ENCODE results near the gene GUCY2D. TPM values are rescaled to one million over a fixed set of nuclear protein-coding genes. Genes with fewer than 3 reads are reported as not detected.

The GUCY2D gene
- total RNA-seq, 4 donors from 2014 or later = 0.30 TPM; not detected in 3

DNA sequence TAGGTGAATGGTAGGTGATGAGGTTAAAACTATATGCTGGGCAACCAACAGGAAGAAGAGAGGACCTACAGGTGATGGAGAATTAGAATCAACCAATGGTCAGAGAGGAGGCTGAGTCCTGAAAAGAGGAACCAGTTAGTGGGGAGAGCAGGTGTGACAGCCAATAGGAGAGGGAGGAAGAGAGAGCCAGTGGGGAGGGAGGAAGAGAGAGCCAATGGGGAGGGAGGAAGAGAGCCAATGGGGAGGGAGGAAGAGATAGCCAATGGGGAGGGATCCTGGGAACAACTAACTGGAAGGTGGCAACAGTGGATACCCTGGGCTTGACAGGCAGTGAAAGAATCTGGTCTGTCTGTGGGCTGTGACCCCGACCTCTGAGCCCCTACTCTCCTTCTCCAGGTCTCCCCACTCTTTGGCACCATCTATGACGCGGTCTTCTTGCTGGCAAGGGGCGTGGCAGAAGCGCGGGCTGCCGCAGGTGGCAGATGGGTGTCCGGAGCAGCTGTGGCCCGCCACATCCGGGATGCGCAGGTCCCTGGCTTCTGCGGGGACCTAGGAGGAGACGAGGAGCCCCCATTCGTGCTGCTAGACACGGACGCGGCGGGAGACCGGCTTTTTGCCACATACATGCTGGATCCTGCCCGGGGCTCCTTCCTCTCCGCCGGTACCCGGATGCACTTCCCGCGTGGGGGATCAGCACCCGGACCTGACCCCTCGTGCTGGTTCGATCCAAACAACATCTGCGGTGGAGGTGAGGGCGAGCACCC lies 3.7 kb downstream of the GUCY2D start:
- 89 to 95% methylated on average over 30 of the region's 30 CpGs for WGBS, 2 donors
- TF ChIP-seq POLR2A (IDR thresholded peaks at IDR 0.05) (no peak), EP300 (IDR thresholded peaks at IDR 0.05) (no peak)
- TF ChIP-seq, protein P1, sequence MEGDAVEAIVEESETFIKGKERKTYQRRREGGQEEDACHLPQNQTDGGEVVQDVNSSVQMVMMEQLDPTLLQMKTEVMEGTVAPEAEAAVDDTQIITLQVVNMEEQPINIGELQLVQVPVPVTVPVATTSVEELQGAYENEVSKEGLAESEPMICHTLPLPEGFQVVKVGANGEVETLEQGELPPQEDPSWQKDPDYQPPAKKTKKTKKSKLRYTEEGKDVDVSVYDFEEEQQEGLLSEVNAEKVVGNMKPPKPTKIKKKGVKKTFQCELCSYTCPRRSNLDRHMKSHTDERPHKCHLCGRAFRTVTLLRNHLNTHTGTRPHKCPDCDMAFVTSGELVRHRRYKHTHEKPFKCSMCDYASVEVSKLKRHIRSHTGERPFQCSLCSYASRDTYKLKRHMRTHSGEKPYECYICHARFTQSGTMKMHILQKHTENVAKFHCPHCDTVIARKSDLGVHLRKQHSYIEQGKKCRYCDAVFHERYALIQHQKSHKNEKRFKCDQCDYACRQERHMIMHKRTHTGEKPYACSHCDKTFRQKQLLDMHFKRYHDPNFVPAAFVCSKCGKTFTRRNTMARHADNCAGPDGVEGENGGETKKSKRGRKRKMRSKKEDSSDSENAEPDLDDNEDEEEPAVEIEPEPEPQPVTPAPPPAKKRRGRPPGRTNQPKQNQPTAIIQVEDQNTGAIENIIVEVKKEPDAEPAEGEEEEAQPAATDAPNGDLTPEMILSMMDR (IDR thresholded peaks at IDR 0.05) = no peak

DNA sequence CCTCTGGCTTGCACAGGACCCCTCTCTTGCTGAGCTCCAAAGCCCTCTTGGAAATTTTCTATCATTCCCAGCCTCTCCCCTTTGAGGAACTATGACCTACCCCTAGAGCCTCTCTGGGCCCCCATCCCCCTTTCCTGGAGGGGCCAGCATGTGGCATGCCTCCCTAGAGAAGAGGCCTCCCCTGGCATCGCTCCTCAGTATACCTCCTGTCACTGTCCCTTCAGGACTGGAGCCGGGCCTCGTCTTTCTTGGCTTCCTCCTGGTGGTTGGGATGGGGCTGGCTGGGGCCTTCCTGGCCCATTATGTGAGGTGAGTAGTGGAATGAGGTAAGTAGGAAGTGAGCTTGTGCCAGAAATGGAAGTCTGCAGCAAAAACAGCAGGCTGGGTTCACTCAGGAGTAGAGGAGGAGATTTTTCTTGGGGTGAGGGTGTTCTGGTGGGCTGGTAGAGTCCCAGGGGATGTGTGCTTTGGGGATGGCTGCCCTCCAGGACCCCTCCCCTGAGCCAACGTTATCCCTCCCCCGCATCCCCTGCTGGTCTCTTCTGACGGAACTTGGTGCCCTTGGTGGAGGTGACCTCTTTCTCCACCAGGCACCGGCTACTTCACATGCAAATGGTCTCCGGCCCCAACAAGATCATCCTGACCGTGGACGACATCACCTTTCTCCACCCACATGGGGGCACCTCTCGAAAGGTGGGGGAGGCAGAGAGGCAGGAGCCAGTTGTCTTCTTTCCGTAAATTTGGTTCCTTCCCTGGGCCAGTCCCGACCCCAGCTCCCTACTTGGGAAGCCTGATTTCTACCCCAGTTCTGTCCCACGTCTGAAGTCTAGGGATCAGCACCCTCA lies 4.6 kb downstream of the GUCY2D start:
- Histone ChIP-seq H3K4me3 (no peak overlapping the region), H3K9me3 (no peaks in the 10 kb centered on the region), H3K36me3 (no peaks in the 10 kb centered on the region), H3K27ac (no peak overlapping the region), H3K4me1 (peaks cover 0 to 17% (median 12%) of the 10 kb centered on the region in 4 donors), H3K27me3 (peaks cover 0 to 47% of the 10 kb centered on the region in 2 donors)
- no peak for DNase-seq (ENCODE audit: low spot score in 2 of 2)
- TF ChIP-seq, protein P1 (IDR thresholded peaks at IDR 0.05) = no peak
- TF ChIP-seq EP300 (IDR thresholded peaks at IDR 0.05) (no peak), POLR2A (IDR thresholded peaks at IDR 0.05) (no peak)
- 69 to 72% methylated on average over 14 of the region's 14 CpGs for WGBS, 2 donors

More for the DNA sequence above, 3.7 kb downstream of the GUCY2D start:
- no peak for DNase-seq (ENCODE audit: low spot score in 2 of 2)
- H3K27me3 ChIP-seq = peaks cover 0 to 56% of the 10 kb centered on the region in 2 donors
- no peaks in the 10 kb centered on the region for H3K9me3 ChIP-seq
- H3K27ac ChIP-seq = no peak overlapping the region
- peaks cover 0 to 20% (median 14%) of the 10 kb centered on the region in 4 donors for H3K4me1 ChIP-seq
- no peaks in the 10 kb centered on the region for H3K36me3 ChIP-seq
- no peak overlapping the region for H3K4me3 ChIP-seq

DNA sequence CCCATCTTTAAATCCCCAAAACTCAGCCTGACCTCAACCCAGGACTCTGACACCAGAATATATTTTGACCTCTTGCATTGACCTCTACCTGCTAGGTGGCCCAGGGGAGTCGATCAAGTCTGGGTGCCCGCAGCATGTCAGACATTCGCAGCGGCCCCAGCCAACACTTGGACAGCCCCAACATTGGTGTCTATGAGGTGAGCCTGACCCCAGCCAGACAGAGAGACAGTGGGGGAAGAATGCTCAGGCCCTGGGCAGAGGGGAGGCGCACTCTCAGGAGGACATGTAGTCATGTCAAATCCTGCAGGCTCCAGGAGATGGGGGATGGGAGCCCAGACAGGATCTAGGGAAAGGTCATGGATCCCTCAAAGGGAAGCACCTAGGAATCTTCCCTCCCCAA lies 5.4 kb downstream of the GUCY2D start:
- Histone ChIP-seq H3K4me1 (peaks cover 0 to 9% (median 7%) of the 10 kb centered on the region in 4 donors), H3K9me3 (no peaks in the 10 kb centered on the region), H3K27me3 (peaks cover 0 to 45% of the 10 kb centered on the region in 2 donors), H3K4me3 (no peak overlapping the region), H3K27ac (no peak overlapping the region), H3K36me3 (no peaks in the 10 kb centered on the region)
- DNase-seq (ENCODE audit: low spot score in 2 of 2) = no peak
- 98 to 100% methylated on average over 5 of the region's 5 CpGs for WGBS, 2 donors
- TF ChIP-seq, protein P1 (IDR thresholded peaks at IDR 0.05) = no peak
- no peak for TF ChIP-seq POLR2A (IDR thresholded peaks at IDR 0.05)
- no peak for TF ChIP-seq EP300 (IDR thresholded peaks at IDR 0.05)

DNA sequence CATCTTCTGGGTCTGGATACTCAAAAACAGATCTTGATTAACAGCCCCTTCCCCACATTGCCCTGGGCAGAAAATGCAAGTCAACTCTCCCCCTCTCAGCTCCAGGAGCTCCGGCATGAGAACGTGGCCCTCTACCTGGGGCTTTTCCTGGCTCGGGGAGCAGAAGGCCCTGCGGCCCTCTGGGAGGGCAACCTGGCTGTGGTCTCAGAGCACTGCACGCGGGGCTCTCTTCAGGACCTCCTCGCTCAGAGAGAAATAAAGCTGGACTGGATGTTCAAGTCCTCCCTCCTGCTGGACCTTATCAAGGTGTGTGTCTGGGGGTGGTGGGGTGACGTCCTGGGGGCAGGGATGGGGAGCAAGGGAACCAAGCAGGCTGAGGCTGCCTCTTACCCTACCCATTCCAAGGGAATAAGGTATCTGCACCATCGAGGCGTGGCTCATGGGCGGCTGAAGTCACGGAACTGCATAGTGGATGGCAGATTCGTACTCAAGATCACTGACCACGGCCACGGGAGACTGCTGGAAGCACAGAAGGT lies 9.7 kb downstream of the GUCY2D start:
- Histone ChIP-seq H3K4me3 (no peak overlapping the region), H3K27me3 (peaks cover 0 to 53% of the 10 kb centered on the region in 2 donors), H3K9me3 (no peaks in the 10 kb centered on the region), H3K27ac (no peak overlapping the region), H3K4me1 (peaks cover 0 to 15% (median 5%) of the 10 kb centered on the region in 4 donors), H3K36me3 (no peaks in the 10 kb centered on the region)
- TF ChIP-seq, protein P1 (IDR thresholded peaks at IDR 0.05) = no peak
- TF ChIP-seq POLR2A (IDR thresholded peaks at IDR 0.05) (no peak), EP300 (IDR thresholded peaks at IDR 0.05) (no peak)
- no peak for DNase-seq (ENCODE audit: low spot score in 2 of 2)
- whole genome bisulfite sequencing, 2 donors = 84 to 87% methylated on average over 15 of the region's 15 CpGs

Data from tibial nerve (tissue), 4 donors.